Measurements from ENCODE around the gene NXPH4.

DNA sequence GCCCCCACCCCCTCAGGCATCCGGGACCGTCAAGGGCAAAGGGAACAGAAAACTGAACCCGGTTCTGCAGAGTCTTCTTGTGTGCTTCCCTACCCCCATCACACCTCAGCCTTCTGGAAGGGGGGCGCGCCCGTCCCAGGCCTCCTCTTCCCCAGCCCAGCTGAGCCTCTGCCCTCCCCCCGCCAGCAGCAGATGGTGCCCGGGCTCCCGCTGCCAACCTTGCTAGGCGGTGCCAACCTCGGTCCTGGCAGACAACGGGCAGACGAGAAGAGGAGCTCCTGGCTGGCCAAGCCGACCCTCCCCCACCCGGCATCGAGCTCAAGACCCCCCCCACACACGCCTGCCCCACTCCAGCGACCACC, 25.7 kb downstream of the NXPH4 start:
- TF ChIP-seq MXI1 (conservative IDR thresholded peaks at IDR 0.05; ENCODE audit: poor library complexity, severe bottlenecking) (no peak), TAF1 (IDR thresholded peaks at IDR 0.05; ENCODE audit: low read depth) (no peak), SMC3 (conservative IDR thresholded peaks at IDR 0.05; ENCODE audit: poor library complexity) (no peak), EZH2 (IDR thresholded peaks at IDR 0.05; ENCODE audit: borderline replicate concordance, insufficient read depth, low read length, poor library complexity, severe bottlenecking) (no peak), POLR2AphosphoS5 (IDR thresholded peaks at IDR 0.05) (no peak), EP300 (conservative IDR thresholded peaks at IDR 0.05; ENCODE audit: poor library complexity, severe bottlenecking) (no peak)
- TF ChIP-seq, protein P1, sequence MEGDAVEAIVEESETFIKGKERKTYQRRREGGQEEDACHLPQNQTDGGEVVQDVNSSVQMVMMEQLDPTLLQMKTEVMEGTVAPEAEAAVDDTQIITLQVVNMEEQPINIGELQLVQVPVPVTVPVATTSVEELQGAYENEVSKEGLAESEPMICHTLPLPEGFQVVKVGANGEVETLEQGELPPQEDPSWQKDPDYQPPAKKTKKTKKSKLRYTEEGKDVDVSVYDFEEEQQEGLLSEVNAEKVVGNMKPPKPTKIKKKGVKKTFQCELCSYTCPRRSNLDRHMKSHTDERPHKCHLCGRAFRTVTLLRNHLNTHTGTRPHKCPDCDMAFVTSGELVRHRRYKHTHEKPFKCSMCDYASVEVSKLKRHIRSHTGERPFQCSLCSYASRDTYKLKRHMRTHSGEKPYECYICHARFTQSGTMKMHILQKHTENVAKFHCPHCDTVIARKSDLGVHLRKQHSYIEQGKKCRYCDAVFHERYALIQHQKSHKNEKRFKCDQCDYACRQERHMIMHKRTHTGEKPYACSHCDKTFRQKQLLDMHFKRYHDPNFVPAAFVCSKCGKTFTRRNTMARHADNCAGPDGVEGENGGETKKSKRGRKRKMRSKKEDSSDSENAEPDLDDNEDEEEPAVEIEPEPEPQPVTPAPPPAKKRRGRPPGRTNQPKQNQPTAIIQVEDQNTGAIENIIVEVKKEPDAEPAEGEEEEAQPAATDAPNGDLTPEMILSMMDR (IDR thresholded peaks at IDR 0.05; ENCODE audit: poor library complexity, severe bottlenecking): no peak

All from neural cell (in vitro differentiated cells).